Spleen (tissue), 7 donors: ENCODE data around the gene TNXB.

Experiments
- POLR2A ChIP-seq, 3 donors: fragments of 450-650 bp; IDR thresholded peaks; one replicate each; pipeline ENCODE4 v1.5.1; 2017; ENCODE audit warnings: antibody characterized with exemption in 3 of 3, mild to moderate bottlenecking in 1 of 3
- TF ChIP-seq, protein P1 (sequence below), 11 experiments: fragments of 200-600 bp in 7 of 11; fragments of 450-650 bp in 4 of 11; sonication (generic) in 4 of 11; IDR thresholded peaks in 8 of 11; conservative IDR thresholded peaks in 3 of 11; 1 replicate in 7 of 11; 2 replicates in 4 of 11; pipeline versions ENCODE4 v1.4.0 to v1.8.0; 2016 to 2021; ENCODE audit warnings: antibody characterized with exemption in 11 of 11, inconsistent platforms in 4 of 11, mild to moderate bottlenecking in 1 of 11
- donor health status: DM: no; HTN: no; CAD: no; lungs with moderate emphysema.
- donor health status: DM: no; HTN: no; CAD: no.
- donor health status: DM: no; HTN: no; CAD: no.

DNA sequence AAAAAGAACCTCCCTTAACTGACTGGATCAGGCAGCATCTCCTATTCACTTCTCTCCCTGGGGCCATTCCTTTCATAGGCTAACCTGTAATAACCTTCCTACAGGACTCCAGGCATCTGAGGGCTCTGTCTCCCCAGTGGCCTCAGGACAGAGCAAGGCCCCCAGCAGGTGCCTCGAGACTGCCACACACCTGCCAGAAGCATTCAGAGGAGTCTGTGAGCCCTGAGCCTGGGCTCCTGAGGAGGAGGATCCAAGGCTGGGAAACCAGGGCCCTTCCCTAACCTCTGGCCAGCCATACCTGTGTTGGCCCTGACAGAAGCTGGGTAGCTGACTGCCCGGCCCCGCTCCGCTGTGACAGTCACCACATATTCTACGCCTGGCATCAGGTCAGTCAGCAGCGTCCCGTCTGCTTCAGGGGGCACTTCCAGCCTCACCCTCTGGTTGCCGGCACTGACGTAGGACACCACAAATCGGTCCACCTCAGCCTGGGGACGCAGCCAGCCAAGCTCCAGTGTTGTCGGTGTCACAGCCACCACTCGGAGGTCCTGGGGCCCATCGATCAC lies 20.6 kb downstream of the TNXB start:
- TF ChIP-seq, protein P1, sequence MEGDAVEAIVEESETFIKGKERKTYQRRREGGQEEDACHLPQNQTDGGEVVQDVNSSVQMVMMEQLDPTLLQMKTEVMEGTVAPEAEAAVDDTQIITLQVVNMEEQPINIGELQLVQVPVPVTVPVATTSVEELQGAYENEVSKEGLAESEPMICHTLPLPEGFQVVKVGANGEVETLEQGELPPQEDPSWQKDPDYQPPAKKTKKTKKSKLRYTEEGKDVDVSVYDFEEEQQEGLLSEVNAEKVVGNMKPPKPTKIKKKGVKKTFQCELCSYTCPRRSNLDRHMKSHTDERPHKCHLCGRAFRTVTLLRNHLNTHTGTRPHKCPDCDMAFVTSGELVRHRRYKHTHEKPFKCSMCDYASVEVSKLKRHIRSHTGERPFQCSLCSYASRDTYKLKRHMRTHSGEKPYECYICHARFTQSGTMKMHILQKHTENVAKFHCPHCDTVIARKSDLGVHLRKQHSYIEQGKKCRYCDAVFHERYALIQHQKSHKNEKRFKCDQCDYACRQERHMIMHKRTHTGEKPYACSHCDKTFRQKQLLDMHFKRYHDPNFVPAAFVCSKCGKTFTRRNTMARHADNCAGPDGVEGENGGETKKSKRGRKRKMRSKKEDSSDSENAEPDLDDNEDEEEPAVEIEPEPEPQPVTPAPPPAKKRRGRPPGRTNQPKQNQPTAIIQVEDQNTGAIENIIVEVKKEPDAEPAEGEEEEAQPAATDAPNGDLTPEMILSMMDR (IDR thresholded peaks at IDR 0.05 in 8 of 11, conservative IDR thresholded peaks at IDR 0.05 in 3 of 11), result no peak
- no peak for TF ChIP-seq POLR2A (IDR thresholded peaks at IDR 0.05)
